ENCODE measurements around the gene DPRX. TPM values are rescaled to one million over a fixed set of nuclear protein-coding genes. Genes with fewer than 3 reads are reported as not detected.

DPRX gene
- total and polyA plus RNA-seq, 8 donors = 1.5 TPM; not detected in 7

- TF ChIP-seq CTCF (IDR thresholded peaks at IDR 0.05) (no peak), EP300 (IDR thresholded peaks at IDR 0.05) (no peak), POLR2AphosphoS5 (IDR thresholded peaks at IDR 0.05) (no peak), POLR2A (IDR thresholded peaks at IDR 0.05) (no peak)
Measured at GRCh38 chr19:53600217-53600616, 31.6 kb upstream of the DPRX start.

GRCh38 chr19:53606031-53606430 lies 25.8 kb upstream of the DPRX start:
- H3K9me3 ChIP-seq = peaks cover 0 to 44% (median 13%) of the 10 kb centered on the region in 4 donors
- no peak for DNase-seq
- no peaks in the 10 kb centered on the region for H3K27me3 ChIP-seq
- no peak overlapping the region for H3K27ac ChIP-seq
- intact Hi-C loops (cut with DNase I; ENCODE audit: low total_unique reads) = no loop called here
- TF ChIP-seq POLR2A (IDR thresholded peaks at IDR 0.05) (no peak), EP300 (IDR thresholded peaks at IDR 0.05) (no peak), CTCF (IDR thresholded peaks at IDR 0.05) (no peak), POLR2AphosphoS5 (IDR thresholded peaks at IDR 0.05) (no peak)
- H3K4me1 ChIP-seq = no peaks in the 10 kb centered on the region
- no peak overlapping the region for H3K4me3 ChIP-seq
- H3K36me3 ChIP-seq = no peaks in the 10 kb centered on the region
- 81 to 85% (median 84%) methylated on average over 11 to 15 of the region's 15 CpGs for WGBS, 5 donors

More at GRCh38 chr19:53600217-53600616, 31.6 kb upstream of the DPRX start:
- Histone ChIP-seq H3K9me3 (peaks cover 0 to 38% (median 8%) of the 10 kb centered on the region in 4 donors), H3K4me1 (no peaks in the 10 kb centered on the region), H3K27ac (no peak overlapping the region), H3K36me3 (no peaks in the 10 kb centered on the region), H3K4me3 (no peak overlapping the region), H3K27me3 (no peaks in the 10 kb centered on the region)
- no peak for DNase-seq
- intact Hi-C loops (cut with DNase I; ENCODE audit: low total_unique reads) = no loop called here
- WGBS, 5 donors = 74 to 85% (median 79%) methylated on average over 4 of the region's 4 CpGs

- peaks cover 0 to 13% (median 0%) of the 10 kb centered on the region in 3 donors for H3K27me3 ChIP-seq
- intact Hi-C loops (cut with DNase I; ENCODE audit: low total_unique reads) = no loop called here
- TF ChIP-seq POLR2A (IDR thresholded peaks at IDR 0.05) (no peak), CTCF (IDR thresholded peaks at IDR 0.05) (no peak), EP300 (IDR thresholded peaks at IDR 0.05) (no peak), POLR2AphosphoS5 (IDR thresholded peaks at IDR 0.05) (no peak)
- peaks cover 0 to 40% (median 14%) of the 10 kb centered on the region in 4 donors for H3K9me3 ChIP-seq
- no peaks in the 10 kb centered on the region for H3K36me3 ChIP-seq
- no peak overlapping the region for H3K4me3 ChIP-seq
- no peak for DNase-seq
- 69 to 86% (median 74%) methylated on average over 11 to 12 of the region's 12 CpGs for WGBS, 5 donors
- no peak overlapping the region for H3K27ac ChIP-seq
- H3K4me1 ChIP-seq = no peaks in the 10 kb centered on the region
Measured at GRCh38 chr19:53608381-53608780, 23.4 kb upstream of the DPRX start.

- intact Hi-C loops (cut with DNase I; ENCODE audit: low total_unique reads) = no loop called here
- H3K36me3 ChIP-seq = no peaks in the 10 kb centered on the region
- WGBS, 5 donors = 28 to 44% (median 36%) methylated on average over 13 to 14 of the region's 14 CpGs
- TF ChIP-seq EP300 (IDR thresholded peaks at IDR 0.05) (no peak), POLR2AphosphoS5 (IDR thresholded peaks at IDR 0.05) (no peak), POLR2A (IDR thresholded peaks at IDR 0.05) (no peak), CTCF (IDR thresholded peaks at IDR 0.05) (no peak)
- DNase-seq = peak in 1 of 2 donors; percentile 26
- no peak overlapping the region for H3K27ac ChIP-seq
- peaks cover 0 to 13% (median 0%) of the 10 kb centered on the region in 3 donors for H3K27me3 ChIP-seq
- peaks cover 0 to 31% (median 6%) of the 10 kb centered on the region in 4 donors for H3K9me3 ChIP-seq
- no peaks in the 10 kb centered on the region for H3K4me1 ChIP-seq
- no peak overlapping the region for H3K4me3 ChIP-seq
Measured at GRCh38 chr19:53612762-53613526, 18.9 kb upstream of the DPRX start.
